ENCODE measurements around the gene MARCO. TPM values are rescaled to one million over a fixed set of nuclear protein-coding genes. Genes with fewer than 3 reads are reported as not detected.

Gene MARCO
- total RNA-seq, 1 experiment from 2014 or later, result not detected

DNA sequence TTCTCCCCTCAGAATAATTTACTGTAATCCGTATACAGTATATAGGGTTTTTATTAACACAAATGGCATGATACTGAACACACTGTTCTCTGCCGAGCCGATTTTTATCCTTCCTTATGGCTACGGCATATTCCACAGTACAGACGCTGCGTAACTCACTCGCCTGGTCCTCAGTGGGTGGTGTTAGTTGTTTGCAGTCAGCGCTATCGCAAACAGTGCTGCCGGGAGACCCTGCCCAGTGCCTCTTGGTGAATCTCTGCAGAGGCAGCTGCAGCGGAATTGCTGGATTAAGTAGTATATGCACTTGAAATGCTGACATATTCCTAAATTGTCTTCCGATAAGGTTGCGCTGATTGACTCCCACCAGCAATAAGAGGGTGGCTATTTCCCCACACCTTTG, 73.9 kb downstream of the MARCO start:
- H4K5ac ChIP-seq (ENCODE audit: insufficient read length, low read depth, low read length), result no peak overlapping the region
- no peak overlapping the region for H2BK120ac ChIP-seq (ENCODE audit: low read depth, low read length, poor library complexity, severe bottlenecking)
- H3K4ac ChIP-seq (ENCODE audit: low read depth, low read length), result no peak overlapping the region
- H3K79me2 ChIP-seq (ENCODE audit: insufficient read depth, low read length), result no peaks in the 10 kb centered on the region
- no peak overlapping the region for H3K18ac ChIP-seq (ENCODE audit: insufficient read length, low read depth, low read length)
- no peak overlapping the region for H2AFZ ChIP-seq (ENCODE audit: low read length)
- H2AK5ac ChIP-seq (ENCODE audit: insufficient read length, low read length), result no peak overlapping the region
- H4K91ac ChIP-seq (ENCODE audit: insufficient read length, low read depth, low read length), result no peak overlapping the region
- no peak overlapping the region for H3K56ac ChIP-seq (ENCODE audit: insufficient read length, low read depth, low read length)
- Mint-ChIP-seq H3K4me1 (peaks cover 4 to 9% of the 10 kb centered on the region in 2 experiments; a peak in 3 of 4 replicates), H3K27ac (peak overlapping the region in 1 of 3 experiments; percentile 61; a peak in 1 of 7 replicates), H3K9me3 (peaks cover 0 to 3% of the 10 kb centered on the region in 2 experiments; a peak in 2 of 5 replicates), H3K4me3 (no peak overlapping the region), H3K27me3 (ENCODE audit: low read depth) (peaks cover 18% of the 10 kb centered on the region), H3K36me3 (ENCODE audit: insufficient read depth in 1 of 3, low read depth in 3 of 3) (no peaks in the 10 kb centered on the region)
- no peak overlapping the region for H2BK5ac ChIP-seq (ENCODE audit: insufficient read length, low read length)
- TF ChIP-seq, protein P1, sequence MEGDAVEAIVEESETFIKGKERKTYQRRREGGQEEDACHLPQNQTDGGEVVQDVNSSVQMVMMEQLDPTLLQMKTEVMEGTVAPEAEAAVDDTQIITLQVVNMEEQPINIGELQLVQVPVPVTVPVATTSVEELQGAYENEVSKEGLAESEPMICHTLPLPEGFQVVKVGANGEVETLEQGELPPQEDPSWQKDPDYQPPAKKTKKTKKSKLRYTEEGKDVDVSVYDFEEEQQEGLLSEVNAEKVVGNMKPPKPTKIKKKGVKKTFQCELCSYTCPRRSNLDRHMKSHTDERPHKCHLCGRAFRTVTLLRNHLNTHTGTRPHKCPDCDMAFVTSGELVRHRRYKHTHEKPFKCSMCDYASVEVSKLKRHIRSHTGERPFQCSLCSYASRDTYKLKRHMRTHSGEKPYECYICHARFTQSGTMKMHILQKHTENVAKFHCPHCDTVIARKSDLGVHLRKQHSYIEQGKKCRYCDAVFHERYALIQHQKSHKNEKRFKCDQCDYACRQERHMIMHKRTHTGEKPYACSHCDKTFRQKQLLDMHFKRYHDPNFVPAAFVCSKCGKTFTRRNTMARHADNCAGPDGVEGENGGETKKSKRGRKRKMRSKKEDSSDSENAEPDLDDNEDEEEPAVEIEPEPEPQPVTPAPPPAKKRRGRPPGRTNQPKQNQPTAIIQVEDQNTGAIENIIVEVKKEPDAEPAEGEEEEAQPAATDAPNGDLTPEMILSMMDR (conservative IDR thresholded peaks at IDR 0.05), result no peak
- no peak overlapping the region for H2BK12ac ChIP-seq (ENCODE audit: insufficient read length, low read depth, low read length)
- peak; percentile 24 for DNase-seq
- no peak overlapping the region for H2BK15ac ChIP-seq (ENCODE audit: low read depth, low read length)
- no peak overlapping the region for H3K9ac ChIP-seq (ENCODE audit: extremely low read depth, insufficient read length, low read length)
- no peaks in the 10 kb centered on the region for H3K4me1 ChIP-seq (ENCODE audit: insufficient read depth, low read length)
- WGBS (ENCODE audit: extremely low coverage, insufficient read length, low lambda C conversion rate), result no CpG with 5 or more reads among the region's 13 CpGs
- H3K23ac ChIP-seq (ENCODE audit: insufficient read length, low read depth, low read length), result no peak overlapping the region
- no peak overlapping the region for H3K27ac ChIP-seq (ENCODE audit: insufficient read length, low read depth, low read length)
- H4K20me1 ChIP-seq (ENCODE audit: control insufficient read depth, insufficient read depth, insufficient read length), result no peaks in the 10 kb centered on the region
- no peak overlapping the region for H3K4me2 ChIP-seq (ENCODE audit: insufficient read depth, insufficient read length, low read length)
- no peak overlapping the region for H3T11ph ChIP-seq (ENCODE audit: low read length)
- no peaks in the 10 kb centered on the region for H3K9me3 ChIP-seq (ENCODE audit: control insufficient read depth, low read depth, low read length)
- H2BK20ac ChIP-seq (ENCODE audit: low read depth, low read length, poor library complexity, severe bottlenecking), result no peak overlapping the region
- H3K14ac ChIP-seq (ENCODE audit: insufficient read depth, low read length), result no peak overlapping the region
- no peaks in the 10 kb centered on the region for H3K27me3 ChIP-seq (ENCODE audit: insufficient read depth, low read length)
- no peaks in the 10 kb centered on the region for H3K79me1 ChIP-seq (ENCODE audit: insufficient read depth, low read depth, low read length, poor library complexity, severe bottlenecking)
- H3K23me2 ChIP-seq (ENCODE audit: insufficient read length, low read depth, low read length, poor library complexity, severe bottlenecking), result no peaks in the 10 kb centered on the region
- no peak overlapping the region for H4K8ac ChIP-seq (replicated peaks; ENCODE audit: insufficient read length, low read depth, low read length)
